Loucy (cell line): ENCODE measurements around the gene APRT.

Source experiments
- H2AFZ ChIP-seq: fragments of 200-600 bp; sonication (generic); 2 replicates; pipeline ENCODE4 v1.6.0; 2016; ENCODE audit warnings: antibody characterized with exemption, mild to moderate bottlenecking, low read length, moderate library complexity
- H3F3A ChIP-seq: fragments of 200-600 bp; 2 replicates; pipeline ENCODE4 v1.6.0; 2016; ENCODE audit warnings: antibody characterized with exemption, low read depth, mild to moderate bottlenecking
- H3K27me3 ChIP-seq: fragments of 200-600 bp; sonication (generic); 2 replicates; pipeline ENCODE4 v1.6.1; 2014; ENCODE audit warnings: low read length, mild to moderate bottlenecking; ENCODE audit not compliant: insufficient read depth, poor library complexity, severe bottlenecking
- H3K36me3 ChIP-seq: fragments of 200-600 bp; sonication (generic); 2 replicates; pipeline ENCODE4 v1.6.1; 2016; ENCODE audit warnings: low read length; ENCODE audit not compliant: insufficient read depth
- H3K4me1 ChIP-seq: fragments of 200-600 bp; sonication (generic); 2 replicates; pipeline ENCODE4 v1.5.1; 2014; ENCODE audit warnings: low read length, mild to moderate bottlenecking; ENCODE audit not compliant: insufficient read depth, poor library complexity, severe bottlenecking
- H3K4me2 ChIP-seq: fragments of 200-600 bp; sonication (generic); 2 replicates; pipeline ENCODE4 v1.6.0; 2014; ENCODE audit warnings: antibody characterized with exemption, low read length, low read depth, mild to moderate bottlenecking; ENCODE audit not compliant: poor library complexity, severe bottlenecking
- H3K4me3 ChIP-seq: fragments of 200-600 bp; sonication (generic); 2 replicates; pipeline ENCODE4 v1.5.1; 2014; ENCODE audit warnings: low read length, mild to moderate bottlenecking, mixed read lengths; ENCODE audit not compliant: poor library complexity, severe bottlenecking
- H3K79me2 ChIP-seq: fragments of 200-600 bp; sonication (generic); 2 replicates; pipeline ENCODE4 v1.6.1; 2014; ENCODE audit warnings: low read length; ENCODE audit not compliant: insufficient read depth
- H3K9ac ChIP-seq: fragments of 200-600 bp; sonication (generic); 2 replicates; pipeline ENCODE4 v1.6.0; 2014; ENCODE audit warnings: mild to moderate bottlenecking, low read depth, low read length, moderate library complexity; ENCODE audit not compliant: poor library complexity, severe bottlenecking
- H3K9me2 ChIP-seq: fragments of 200-600 bp; sonication (generic); replicated peaks from 2 replicates; pipeline ENCODE4 v1.6.1; 2016; ENCODE audit warnings: low read depth, low read length, mixed read lengths
- H3K9me3 ChIP-seq: fragments of 200-600 bp; sonication (generic); 2 replicates; pipeline ENCODE4 v1.6.1; 2014; ENCODE audit warnings: mild to moderate bottlenecking, antibody characterized with exemption, low read length, low read depth; ENCODE audit not compliant: insufficient read depth
- H4K20me1 ChIP-seq: fragments of 200-600 bp; sonication (generic); 2 replicates; pipeline ENCODE4 v1.6.0; 2014; ENCODE audit warnings: antibody characterized with exemption, low read length, mild to moderate bottlenecking; ENCODE audit not compliant: insufficient read depth, poor library complexity, severe bottlenecking
- EZH2phosphoT487 ChIP-seq: fragments of 200-600 bp; IDR thresholded peaks from 2 replicates; pipeline ENCODE4 v1.6.1; 2018; ENCODE audit warnings: antibody characterized with exemption, mild to moderate bottlenecking, moderate library complexity, borderline replicate concordance
- TF ChIP-seq, protein P1 (sequence below): fragments of 200-600 bp; sonication (generic); conservative IDR thresholded peaks from 2 replicates; pipeline ENCODE4 v1.5.1; 2014; ENCODE audit warnings: mild to moderate bottlenecking, antibody characterized with exemption, low read length

The APRT gene

DNA sequence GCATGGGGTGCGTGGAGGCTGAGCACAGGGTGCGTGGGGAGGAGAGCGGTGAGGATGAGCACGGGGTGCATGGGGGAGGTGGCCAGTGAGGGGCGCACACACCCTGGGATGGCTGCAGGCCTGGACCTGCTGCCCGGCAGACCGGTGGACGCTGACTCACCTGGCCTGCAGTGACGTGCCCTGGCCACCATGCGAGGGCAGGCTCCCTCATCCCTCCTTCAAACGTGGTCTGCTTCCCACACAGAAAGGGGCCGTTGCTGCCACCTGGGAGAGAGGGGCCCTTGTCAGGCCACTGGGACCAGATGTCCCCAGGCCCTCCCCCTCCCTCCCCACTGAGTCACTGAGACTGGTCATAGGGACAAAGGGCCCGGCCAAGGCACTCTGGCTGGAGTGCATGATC is 20.1 kb upstream of the APRT start:
- no peaks in the 10 kb centered on the region for H3K9me2 ChIP-seq
- no peak overlapping the region for H3K4me2 ChIP-seq
- H2AFZ ChIP-seq = no peak overlapping the region
- no peaks in the 10 kb centered on the region for H4K20me1 ChIP-seq
- TF ChIP-seq EZH2phosphoT487 = no peak
- TF ChIP-seq, protein P1, sequence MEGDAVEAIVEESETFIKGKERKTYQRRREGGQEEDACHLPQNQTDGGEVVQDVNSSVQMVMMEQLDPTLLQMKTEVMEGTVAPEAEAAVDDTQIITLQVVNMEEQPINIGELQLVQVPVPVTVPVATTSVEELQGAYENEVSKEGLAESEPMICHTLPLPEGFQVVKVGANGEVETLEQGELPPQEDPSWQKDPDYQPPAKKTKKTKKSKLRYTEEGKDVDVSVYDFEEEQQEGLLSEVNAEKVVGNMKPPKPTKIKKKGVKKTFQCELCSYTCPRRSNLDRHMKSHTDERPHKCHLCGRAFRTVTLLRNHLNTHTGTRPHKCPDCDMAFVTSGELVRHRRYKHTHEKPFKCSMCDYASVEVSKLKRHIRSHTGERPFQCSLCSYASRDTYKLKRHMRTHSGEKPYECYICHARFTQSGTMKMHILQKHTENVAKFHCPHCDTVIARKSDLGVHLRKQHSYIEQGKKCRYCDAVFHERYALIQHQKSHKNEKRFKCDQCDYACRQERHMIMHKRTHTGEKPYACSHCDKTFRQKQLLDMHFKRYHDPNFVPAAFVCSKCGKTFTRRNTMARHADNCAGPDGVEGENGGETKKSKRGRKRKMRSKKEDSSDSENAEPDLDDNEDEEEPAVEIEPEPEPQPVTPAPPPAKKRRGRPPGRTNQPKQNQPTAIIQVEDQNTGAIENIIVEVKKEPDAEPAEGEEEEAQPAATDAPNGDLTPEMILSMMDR = no peak
- H3K4me3 ChIP-seq = no peak overlapping the region
- H3F3A ChIP-seq = no peaks in the 10 kb centered on the region
- no peaks in the 10 kb centered on the region for H3K4me1 ChIP-seq
- no peaks in the 10 kb centered on the region for H3K79me2 ChIP-seq
- H3K36me3 ChIP-seq = no peaks in the 10 kb centered on the region
- H3K27me3 ChIP-seq = no peaks in the 10 kb centered on the region
- no peak overlapping the region for H3K9ac ChIP-seq
- no peaks in the 10 kb centered on the region for H3K9me3 ChIP-seq

DNA sequence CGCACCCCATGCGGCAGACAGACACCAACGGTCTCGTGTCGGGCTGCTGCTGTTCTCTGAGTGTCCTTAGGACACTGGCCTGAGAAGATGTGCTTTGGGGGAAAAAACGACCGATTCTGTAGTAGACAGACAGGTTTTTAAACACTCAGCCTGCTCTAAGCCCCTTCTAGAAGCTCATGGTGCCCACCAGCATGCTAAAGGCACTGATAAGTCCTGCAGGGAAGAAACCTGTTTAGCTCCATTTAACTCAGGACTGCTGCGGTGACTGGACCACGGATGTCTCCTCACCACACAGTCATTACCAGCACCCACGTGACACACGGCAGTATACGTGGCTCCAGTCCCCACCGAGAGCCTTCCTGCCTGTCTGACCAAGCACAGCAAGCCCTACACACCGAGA is 19.1 kb upstream of the APRT start:
- no peaks in the 10 kb centered on the region for H3K79me2 ChIP-seq
- no peaks in the 10 kb centered on the region for H4K20me1 ChIP-seq
- H3K4me2 ChIP-seq = no peak overlapping the region
- no peaks in the 10 kb centered on the region for H3K27me3 ChIP-seq
- no peaks in the 10 kb centered on the region for H3K36me3 ChIP-seq
- no peak for TF ChIP-seq EZH2phosphoT487
- TF ChIP-seq, protein P1 = no peak
- no peak overlapping the region for H3K4me3 ChIP-seq
- H3K9ac ChIP-seq = no peak overlapping the region
- H3K9me3 ChIP-seq = no peaks in the 10 kb centered on the region
- no peak overlapping the region for H2AFZ ChIP-seq
- no peaks in the 10 kb centered on the region for H3K4me1 ChIP-seq
- H3K9me2 ChIP-seq = no peaks in the 10 kb centered on the region
- no peaks in the 10 kb centered on the region for H3F3A ChIP-seq

DNA sequence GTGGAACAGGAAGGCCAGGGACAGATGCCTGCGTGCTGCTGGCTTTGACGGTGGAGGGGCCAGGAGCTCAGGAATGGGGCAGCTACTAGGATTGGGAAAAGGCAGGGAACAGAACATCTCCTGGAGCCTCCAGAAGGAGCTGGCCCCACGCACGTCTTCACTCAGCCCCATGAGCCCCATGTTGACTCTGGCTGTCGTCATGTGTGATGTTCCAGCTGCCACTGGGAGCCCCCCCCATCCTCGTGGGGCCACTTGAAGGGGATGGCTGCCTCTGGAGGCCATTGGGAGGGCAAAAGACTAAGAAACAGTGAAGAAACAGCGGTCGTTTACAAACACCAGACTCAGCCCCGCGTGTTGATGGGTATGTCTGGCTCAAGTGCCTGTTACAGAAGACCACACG is 18.5 kb upstream of the APRT start:
- H3K4me1 ChIP-seq = no peaks in the 10 kb centered on the region
- H3K79me2 ChIP-seq = no peaks in the 10 kb centered on the region
- H3K27me3 ChIP-seq = no peaks in the 10 kb centered on the region
- no peak overlapping the region for H3K4me2 ChIP-seq
- no peaks in the 10 kb centered on the region for H3F3A ChIP-seq
- TF ChIP-seq, protein P1 = no peak
- TF ChIP-seq EZH2phosphoT487 = no peak
- H3K9me3 ChIP-seq = no peaks in the 10 kb centered on the region
- no peaks in the 10 kb centered on the region for H3K36me3 ChIP-seq
- H3K9ac ChIP-seq = no peak overlapping the region
- H2AFZ ChIP-seq = no peak overlapping the region
- no peaks in the 10 kb centered on the region for H3K9me2 ChIP-seq
- H3K4me3 ChIP-seq = no peak overlapping the region
- H4K20me1 ChIP-seq = no peaks in the 10 kb centered on the region
